ENCODE results near the gene GHRL.
"Not testable (repeated sequence)": the region's sequence is repeated elsewhere in the genome, so short reads cannot be mapped to it uniquely, and the experiment has no call there.

GHRL gene

DNA sequence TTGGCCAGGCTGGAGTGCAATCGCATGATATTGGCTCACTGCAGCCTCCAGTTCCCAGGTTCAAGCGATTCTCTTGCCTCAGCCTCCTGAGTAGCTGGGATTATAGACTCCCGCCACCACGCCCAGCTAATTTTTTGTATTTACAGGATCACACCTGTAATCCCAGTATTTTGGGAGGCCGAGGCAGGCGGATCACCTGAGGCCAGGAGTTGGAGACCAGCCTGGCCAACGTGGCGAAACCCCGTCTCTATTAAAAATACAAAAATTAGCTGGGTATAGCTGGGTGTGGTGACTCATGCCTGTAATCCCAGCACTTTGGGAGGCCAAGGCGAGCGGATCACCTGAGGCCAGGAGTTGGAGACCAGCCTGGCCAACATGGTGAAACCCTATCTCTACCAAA is 20.3 kb downstream of the GHRL start:
- not testable (repeated sequence) for FAIRE-seq

DNA sequence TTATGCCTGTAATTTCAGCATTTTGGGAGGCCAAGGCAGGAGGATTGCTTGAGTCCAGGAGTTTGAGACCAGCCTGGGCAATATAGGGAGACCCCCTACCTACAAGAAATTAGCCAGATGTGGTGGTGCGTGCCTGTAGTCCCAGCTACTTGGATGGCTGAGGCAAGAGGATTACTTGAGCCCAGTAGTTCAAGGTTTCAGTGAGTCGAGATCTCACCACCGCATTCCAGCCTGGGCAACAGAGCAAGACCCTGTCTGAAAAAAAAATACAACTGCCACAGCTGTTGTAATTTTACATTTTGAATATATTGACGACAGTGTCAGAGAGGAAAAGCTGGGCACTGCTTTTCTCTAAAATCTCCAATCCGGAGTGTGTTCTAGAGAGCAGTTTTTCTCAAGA is 23.3 kb downstream of the GHRL start:
- no peak for FAIRE-seq

DNA sequence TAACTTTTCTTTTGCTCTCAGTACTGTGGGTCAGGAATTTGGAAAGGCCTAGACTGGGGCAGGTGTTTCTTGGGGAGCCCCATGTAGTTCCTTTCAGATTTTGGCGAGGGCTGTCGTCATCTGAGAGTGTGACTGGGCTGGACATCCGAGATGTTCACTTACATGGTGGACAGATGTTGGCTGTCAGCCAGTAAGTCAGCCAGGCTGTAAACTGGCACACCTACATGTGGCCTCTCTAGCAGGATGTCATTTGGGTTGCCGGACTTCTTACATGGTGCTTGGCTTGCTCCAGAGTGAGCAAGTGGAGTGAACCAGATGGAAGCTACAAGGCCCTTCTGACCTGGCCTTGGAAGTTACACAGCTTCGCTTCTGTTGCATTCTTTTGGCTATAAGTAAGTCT is 23.8 kb downstream of the GHRL start:
- no peak for FAIRE-seq

DNA sequence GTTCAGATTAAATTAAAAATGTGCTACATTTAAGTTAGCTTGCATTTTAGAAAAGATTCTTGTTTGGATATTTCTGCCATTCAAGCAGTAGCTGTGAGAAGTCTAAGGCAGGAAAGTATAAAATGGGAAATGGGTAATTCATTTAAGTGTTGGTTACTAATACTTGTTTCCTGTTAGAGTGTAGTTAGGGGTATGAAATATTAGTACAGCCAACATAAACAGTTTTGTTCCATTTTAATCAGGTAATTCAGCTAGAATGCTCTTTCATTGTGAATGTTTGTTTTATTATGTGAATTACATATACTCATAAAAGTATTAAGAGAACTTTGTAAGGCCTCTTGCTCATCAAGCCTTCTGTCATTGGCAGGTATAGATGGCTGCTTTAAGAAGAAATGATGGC is 24.6 kb downstream of the GHRL start:
- no peak for FAIRE-seq

DNA sequence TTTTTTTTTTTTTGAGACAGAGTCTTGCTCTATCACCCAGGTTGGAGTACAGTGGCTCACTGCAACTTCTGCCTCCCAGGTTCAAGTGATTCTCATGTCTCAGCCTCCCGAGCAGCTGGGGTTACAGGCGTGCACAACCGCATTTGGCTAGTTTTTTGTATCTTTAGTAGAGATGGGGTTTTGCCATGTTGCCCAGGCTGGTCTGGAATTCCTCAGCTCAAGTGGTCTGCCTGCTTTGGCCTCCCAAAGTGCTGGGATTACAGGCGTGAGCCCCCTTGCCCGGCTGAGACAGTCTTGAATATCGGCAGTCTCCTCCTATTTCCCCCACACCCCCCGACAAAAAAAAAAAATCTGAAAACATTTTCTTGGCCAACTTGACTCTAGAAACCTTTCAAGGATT is 25.8 kb downstream of the GHRL start:
- FAIRE-seq: not testable (repeated sequence)

DNA sequence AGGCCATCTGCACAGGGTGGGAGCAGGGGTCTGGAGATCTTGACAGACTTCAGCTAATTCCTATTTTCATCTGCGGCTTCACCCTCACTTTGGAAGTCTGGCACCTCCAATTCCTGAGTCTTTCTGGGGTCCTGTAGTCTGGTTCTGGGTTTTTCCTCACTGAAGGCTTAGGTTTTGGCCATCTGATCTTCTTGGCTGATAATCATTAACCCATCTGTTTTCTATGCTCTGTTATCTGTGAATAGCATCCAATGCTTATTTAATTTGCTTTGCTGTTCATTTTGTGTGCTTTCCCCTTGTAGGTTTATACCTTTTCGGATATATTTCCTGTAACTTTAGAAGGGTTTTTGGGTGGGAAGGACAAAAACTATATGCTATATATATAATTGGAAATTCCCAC is 26.9 kb downstream of the GHRL start:
- FAIRE-seq: no peak

DNA sequence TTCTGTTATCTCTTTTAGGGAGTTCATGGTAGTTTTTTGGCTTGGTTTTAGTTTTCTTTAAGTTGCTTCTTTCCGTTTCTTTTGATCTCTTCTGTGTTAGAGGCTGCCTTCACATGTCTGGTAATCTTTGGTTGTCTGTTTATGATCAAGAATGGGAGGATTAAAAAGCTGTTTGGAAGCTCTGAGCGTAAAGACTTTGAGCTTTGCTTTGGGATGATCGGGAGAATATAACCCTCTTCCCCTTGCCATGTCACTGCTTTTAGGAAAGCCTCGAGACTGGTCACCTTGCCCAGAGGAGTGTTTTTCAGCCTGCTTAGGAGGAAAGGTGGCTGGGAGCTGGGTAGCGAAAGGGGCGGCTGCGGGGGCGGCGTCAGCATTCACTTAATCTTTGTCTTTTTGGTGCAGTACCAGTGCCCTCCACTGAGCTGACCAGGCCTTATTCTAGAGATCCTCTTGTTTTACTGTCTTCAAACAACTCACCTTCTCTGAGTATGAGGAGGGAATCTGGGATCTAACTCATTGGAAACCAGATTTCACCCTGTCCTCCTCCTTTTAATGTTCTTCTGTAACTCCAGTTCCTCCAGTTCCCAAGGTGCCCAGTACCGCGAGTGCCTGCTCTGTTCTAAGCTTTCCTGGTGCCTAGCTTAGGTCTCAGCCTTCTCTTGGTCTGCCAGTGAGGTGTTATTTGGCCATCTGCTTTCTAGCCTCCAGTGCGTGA is 28.9 kb downstream of the GHRL start:
- no peak for FAIRE-seq

DNA sequence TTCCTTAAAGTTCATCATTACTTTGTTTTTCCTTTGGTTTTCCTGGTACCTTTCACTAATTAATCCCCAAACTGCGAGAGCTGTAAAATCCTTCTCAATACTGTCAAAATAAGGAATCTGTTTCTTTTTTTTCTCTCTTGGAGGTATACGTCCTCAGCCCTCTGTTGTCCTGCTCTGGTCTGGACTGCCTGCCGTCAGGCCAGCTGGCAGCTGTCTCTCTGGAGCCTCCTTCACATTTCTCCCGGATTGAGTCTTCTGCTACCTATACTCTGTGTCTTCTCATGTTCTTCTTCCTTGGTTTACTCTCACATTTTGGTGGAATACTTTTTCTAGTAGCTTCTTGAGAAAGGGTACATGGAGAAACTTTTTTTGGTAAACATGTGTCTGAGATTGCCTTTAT is 30.7 kb downstream of the GHRL start:
- no peak for FAIRE-seq

DNA sequence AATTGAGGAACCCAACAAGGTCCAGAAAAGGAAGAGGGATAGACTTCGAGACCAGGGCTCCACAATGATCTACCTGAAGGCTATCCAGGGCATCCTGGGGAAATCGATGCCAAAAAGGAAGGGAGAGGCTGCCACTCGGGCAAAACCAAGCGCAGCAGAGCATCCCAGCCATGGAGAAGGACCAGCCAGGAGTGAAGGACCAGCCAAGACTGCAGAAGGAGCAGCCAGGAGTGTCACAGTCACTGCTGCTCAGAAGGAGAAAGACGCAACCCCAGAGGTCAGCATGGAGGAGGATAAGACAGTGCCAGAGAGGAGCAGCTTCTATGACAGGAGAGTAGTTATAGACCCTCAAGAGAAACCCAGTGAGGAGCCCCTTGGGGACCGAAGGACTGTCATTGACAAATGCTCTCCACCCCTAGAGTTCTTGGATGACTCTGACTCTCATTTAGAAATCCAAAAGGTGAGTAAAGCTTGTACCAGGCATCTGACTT is 32.5 kb downstream of the GHRL start:
- FAIRE-seq: no peak

DNA sequence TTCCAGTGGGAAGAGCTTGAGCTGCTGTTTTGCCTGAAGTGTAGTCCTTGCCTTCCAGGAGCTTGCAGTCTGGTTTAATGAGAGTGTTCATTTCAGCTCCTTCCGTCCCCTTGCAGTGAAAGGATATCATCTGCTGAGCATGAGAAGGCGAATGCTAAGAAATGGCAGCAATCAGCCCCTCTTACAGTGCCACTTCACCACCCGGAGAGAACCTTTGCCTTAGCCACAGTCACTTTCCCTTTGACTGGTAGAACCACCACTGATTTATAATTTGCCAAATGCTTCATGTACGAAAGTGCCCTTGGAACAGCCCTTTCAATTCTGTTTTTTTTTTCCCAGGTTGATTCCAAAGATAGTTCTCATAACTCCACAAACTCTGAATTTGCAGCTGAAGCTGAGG is 32.9 kb downstream of the GHRL start:
- no peak for FAIRE-seq

DNA sequence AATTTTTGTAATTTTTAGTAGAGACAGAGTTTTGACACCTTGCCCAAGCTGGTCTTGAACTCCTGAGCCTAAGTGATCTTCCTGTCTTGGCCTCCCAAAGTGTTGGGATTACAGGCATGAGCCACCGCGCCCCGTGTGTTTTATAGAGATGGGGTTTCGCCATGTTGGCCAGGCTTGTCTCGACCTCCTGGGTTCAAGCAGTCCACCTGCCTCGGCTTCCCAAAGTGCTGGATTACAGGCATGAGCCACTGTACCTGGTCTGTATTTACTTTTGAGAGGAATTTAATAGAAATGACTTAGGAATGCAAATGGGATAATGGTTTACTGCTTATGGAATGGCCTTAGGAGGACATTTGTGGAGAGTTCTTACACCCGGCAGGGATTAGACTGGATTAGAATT is 33.7 kb downstream of the GHRL start:
- FAIRE-seq: no peak

DNA sequence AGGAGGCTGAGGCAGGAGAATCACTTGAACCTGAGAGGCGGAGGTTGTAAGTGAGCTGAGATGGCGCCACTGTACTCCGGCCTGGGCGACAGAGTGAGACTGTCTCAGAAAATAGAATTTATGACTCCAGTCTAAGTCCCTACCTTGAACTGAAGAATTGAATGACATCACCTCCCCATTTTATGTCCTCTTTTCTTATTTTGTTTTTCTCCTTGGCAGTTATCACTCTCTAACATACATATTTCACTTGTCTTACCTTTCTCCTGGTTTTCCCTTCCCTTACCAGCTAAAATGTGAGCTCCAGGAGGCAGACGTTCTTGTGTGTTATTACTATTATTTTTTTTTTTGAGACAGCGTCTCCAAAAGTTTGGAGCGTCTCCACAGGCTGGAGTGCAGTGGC is 36.9 kb downstream of the GHRL start:
- FAIRE-seq: no peak

DNA sequence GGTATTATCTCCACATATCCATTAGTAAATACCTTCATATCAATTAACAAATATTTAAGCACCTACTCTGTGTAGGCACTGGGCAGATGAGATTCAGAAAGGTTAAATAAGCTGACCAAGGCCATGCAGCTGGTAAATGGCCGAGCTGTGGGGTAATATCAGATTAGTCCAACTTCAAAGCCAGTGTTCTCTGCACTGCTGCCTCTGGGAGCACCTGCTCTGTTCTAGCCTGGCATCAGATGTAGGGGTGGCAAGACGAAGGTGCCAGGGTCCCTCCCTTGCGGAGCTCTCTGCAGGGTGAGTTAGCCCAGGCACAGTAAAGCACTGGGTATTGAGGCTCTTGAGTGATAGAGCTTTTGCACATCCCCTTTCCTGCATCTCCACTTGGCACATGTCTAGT is 39.0 kb downstream of the GHRL start:
- FAIRE-seq: no peak

DNA sequence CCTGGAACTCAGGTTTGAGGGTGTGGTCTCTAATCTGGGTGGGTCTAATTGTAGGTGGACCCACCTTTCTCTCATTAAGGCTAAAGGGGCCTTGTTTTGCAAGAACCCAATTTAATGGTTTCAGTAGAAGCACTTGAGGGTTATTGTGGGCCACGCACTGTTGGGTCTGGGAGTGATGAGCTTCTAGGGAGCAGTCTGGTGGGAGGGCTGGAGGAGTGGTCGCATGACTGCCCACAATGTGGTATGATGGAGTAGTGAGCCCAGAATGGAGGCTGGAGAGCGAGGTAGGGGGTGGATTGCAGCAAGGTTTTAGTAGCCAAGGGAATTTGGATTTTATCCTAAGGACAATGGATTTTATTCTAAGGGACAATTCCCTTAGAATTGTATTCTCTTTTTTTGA is 41.7 kb downstream of the GHRL start:
- FAIRE-seq: no peak

DNA sequence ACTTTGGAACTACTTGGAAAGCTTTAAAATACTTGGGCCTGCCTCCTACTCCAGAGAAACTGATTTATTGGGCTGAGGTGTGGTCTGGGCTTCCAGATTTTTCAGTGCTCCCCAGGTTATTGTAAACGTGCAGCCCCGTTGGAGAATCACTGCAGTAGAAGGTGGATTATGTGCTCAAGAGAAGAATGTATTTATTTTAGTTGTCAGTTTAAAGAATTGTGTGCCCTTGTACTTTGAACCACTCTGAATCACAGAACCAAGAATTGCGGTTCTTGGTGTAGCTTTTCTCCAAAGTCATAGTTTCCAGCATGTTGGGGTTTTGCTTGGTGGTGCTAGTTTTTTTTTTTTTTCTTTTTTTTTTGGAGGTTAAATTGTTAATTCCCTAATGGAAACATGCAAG is 42.9 kb downstream of the GHRL start:
- no peak for FAIRE-seq

DNA sequence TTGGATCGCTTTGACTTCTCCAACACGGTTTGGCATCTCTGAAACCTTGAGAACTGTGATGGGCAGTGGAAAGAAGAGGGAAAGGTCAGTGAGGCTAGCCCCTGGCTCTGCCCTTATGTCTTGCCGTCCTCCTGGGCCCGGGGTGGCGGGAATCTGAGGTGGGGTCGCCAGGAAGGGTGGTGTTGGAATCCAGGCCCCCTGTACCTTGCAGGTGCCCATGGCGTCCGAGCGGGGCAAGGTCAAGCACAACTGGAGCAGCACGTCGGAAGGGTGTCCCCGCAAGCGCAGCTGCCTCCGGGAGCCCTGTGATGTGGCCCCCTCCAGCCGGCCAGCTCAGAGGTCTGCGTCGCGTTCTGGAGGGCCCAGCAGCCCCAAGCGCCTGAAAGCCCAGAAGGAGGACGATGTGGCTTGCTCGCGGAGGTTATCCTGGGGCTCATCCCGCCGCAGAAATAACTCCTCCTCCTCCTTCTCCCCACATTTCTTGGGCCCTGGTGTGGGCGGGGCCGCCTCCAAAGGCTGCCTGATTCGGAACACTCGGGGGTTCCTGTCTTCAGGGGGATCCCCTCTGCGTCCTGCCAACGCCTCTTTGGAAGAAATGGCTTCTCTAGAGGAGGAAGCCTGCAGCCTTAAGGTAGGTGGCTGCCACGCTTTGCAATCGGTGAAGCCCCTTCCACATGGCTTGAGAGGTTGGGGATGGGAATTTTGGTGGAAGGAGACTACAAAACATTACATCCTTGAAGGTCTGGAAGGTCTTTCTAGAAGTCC is 43.6 kb downstream of the GHRL start:
- no peak for FAIRE-seq

DNA sequence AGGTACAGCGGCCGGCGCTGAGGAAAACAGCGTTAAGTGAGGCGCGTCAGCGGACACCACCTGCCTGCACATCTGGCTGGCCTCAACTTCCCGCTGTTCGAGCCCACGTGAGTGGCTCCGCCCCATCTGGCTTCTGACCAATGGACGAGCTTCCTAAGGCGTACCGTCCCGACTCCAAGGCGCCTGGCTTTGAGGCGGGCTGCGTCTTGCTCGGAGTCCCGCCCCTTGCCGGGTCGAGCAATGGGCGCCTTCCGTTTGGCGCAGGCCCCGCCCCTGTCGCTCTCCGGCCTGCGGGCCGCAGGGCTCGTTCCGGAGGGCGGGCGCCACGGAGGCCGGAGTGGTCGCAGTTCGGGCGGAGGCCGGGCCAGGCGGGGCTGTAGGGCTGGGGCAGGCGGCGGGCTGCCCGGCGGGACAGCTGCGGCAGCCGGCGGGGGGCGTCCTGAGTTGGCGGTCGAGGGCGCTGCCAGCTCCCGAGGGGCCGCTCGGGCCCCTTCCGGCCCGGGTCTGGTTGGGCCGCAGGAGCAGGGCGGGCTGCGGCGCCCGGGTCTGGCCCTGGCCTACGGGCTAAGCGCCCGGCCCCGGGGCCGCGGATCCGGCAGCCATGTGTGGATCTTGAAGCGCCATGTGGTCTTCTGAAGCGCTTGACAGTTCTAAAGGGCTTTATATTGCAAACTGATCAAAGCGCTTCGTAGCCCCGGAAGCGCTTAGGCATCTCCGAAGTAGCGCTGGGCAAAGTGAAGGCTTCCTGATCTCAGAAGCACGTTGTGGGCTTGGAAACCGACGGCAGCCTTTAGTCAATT is 44.4 kb downstream of the GHRL start, which contains the start of gene TATDN2:
TSS of gene TATDN2 (plus strand) at position 276 of the 800 bp plus-strand sequence. CDS start 742 bp downstream, outside the sequence.
- peak; percentile 17 for FAIRE-seq

DNA sequence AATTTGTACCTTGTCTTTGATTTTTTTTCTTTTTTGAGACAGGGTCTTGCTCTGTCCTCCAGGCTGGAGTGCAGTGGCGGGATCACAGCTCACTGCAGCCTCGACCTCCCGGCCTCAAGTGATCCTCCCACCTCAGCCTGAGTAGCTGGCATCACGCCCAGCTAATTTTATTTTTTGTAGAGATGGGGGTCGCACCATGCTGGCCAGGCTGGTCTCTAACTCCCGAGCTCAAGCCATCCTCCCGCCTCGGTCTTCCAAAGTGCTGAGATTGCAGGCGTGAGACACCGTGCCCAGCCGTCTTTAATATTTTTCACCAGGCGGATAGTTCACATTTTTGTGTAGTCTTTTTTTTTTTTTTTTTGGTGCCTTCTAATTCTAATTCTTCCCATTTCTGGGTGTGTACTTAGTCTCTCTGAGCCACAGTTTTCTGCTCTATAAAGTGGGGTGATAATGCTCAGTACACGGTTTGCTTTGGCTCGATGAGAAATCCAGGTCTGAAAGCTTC is 45.0 kb downstream of the GHRL start:
- FAIRE-seq: no peak

DNA sequence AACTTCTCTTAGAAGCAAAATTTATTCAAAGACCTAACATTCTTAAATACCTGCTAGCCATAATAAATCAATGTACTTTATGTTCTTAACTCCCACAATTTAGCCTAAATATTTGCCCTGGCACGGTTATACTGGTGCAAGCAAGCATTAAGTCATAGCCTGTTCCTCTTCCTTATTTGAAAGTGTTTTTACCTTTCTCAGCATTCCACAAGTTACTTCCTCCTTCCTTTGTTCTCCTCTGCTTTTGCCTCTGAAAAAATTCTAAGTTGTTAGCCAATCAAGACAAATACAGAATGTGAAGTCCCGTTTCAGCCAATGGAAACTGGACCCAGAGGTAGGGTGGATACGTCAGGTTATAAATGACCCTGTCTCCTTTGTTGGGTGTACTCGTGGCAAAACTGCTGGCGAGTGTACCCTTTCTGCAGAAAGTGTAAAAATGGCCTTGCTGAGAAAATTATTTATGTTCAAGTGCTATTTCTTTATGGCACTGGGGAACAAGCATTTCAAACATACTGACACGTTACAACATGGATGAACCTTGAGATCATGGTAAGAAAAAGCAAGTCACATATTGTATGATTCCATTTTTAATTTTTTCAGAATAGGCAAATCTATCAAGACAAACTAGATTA is 47.5 kb downstream of the GHRL start:
- FAIRE-seq: no peak

DNA sequence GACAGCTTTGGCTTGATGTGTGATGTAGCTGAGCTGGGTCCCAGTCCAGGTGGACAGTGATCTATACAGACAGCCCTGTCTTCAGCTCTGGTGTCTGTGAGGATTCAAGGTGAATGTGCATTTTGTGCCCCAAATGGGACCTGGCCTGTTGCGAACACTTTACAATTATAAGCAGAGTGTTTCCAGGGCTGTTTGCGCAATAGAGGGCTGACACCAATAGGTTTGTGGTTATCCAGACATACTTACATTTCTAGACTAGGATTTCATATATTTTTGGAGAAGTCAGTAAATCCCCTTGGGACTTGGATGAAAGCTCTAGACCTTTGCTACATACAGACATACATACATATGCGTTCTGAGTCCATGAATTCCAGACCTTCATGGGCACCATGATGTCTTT is 48.7 kb downstream of the GHRL start:
- FAIRE-seq: no peak

DNA sequence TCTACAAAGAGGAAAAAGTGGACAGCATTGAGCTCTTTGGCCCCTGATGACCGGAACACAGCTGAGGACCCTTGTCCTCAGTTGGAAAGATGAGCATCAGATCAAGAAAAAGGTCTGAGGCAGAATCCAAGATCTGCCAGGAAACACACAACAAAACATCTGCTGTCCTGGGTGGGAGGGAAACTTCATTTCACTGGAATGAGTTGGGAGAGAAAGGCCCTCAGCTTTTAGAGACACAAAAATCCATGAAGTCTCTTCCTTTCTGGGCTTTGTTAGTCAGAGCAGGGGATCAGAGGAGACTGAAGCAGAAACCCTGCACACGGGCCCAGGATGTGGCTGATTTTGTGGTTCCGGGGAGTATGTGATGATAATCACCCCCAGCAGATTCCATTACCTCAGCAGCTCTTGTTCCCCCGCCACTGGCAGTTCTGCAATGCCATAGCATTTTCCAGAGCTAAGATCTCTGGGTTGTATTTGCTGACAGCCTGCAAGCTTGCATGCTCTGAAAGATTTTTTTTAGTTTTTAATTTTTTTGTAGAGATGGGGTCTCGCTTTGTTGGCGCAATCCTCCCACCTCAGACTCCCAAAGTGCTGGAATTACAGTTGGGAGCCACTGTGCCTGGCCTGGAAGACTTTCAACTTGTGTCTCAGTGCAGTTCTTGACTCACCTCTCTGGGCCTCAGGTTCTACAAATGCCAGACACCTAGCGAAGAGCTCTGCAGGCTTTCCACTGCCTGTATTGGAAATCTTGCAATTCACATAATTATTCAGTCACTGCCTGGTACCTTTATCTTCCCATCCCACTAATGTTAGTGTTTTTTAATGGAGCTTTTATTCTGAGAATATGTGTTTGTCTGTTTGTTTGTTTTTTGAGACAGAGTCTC is 50.3 kb downstream of the GHRL start:
- no peak for FAIRE-seq

DNA sequence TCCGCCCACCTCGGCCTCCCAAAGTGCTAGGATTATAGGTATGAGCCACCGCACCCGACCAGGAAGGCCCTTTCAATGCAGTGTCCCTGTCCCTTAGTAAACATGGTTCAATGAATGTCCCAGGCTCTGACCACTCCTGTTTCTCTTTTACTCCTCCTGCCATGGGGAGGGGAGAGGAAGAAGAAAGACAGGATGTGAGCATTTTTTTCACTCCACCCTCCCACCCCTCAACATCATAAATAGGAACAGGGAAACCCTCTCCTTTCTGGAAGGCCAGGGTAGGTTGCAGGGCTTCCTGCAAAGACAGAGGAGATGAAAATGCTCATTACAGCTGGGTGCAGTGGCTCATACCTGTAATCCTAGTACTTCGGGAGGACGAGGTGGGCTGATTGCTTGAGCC is 51.9 kb downstream of the GHRL start:
- FAIRE-seq: no peak

Measured in TTC549 (cell line).